GM21390 (cell line): Measurements from ENCODE around the gene NUMA1.

ENCODE experiments used
- ATAC-seq: cut with Tn5 transposase; IDR thresholded peaks from one replicate; pipeline ENCODE4 v1.9.1; 2021; ENCODE audit not compliant: unreplicated experiment

The NUMA1 gene

GRCh38 chr11:72102162-72102561 is 21.8 kb upstream of the NUMA1 start:
- no peak for ATAC-seq

- ATAC-seq: no peak
Observed at GRCh38 chr11:72100462-72100861, 20.1 kb upstream of the NUMA1 start.

- no peak for ATAC-seq
Observed at GRCh38 chr11:72100009-72100408, 19.7 kb upstream of the NUMA1 start.

GRCh38 chr11:72098741-72099140 is 18.4 kb upstream of the NUMA1 start:
- no peak for ATAC-seq

- ATAC-seq: no peak
Observed at GRCh38 chr11:72091292-72091691, 10.9 kb upstream of the NUMA1 start.

- no peak for ATAC-seq
Observed at GRCh38 chr11:72088076-72088808, 7.9 kb upstream of the NUMA1 start.

GRCh38 chr11:72085621-72086351 is 5.4 kb upstream of the NUMA1 start:
- no peak for ATAC-seq

GRCh38 chr11:72084965-72085364 is 4.6 kb upstream of the NUMA1 start:
- ATAC-seq: no peak

GRCh38 chr11:72084076-72084475 is 3.7 kb upstream of the NUMA1 start:
- no peak for ATAC-seq

- no peak for ATAC-seq
Observed at GRCh38 chr11:72083414-72083813, 3.1 kb upstream of the NUMA1 start.

- ATAC-seq: no peak
Observed at GRCh38 chr11:72081821-72082453, 1.6 kb upstream of the NUMA1 start.

GRCh38 chr11:72081184-72081644 is 872 bp upstream of the NUMA1 start:
- no peak for ATAC-seq

GRCh38 chr11:72079819-72080325 is 470 bp downstream of the NUMA1 start:
- no peak for ATAC-seq

- ATAC-seq: no peak
Observed at GRCh38 chr11:72078477-72078876, 1.9 kb downstream of the NUMA1 start.

- no peak for ATAC-seq
Observed at GRCh38 chr11:72075756-72076155, 4.6 kb downstream of the NUMA1 start.

- ATAC-seq: no peak
Observed at GRCh38 chr11:72075109-72075508, 5.2 kb downstream of the NUMA1 start.

GRCh38 chr11:72072348-72072747 is 8.0 kb downstream of the NUMA1 start:
- no peak for ATAC-seq

- no peak for ATAC-seq
Observed at GRCh38 chr11:72070491-72070890, 9.9 kb downstream of the NUMA1 start.

GRCh38 chr11:72069787-72070251 is 10.5 kb downstream of the NUMA1 start:
- ATAC-seq: no peak

- no peak for ATAC-seq
Observed at GRCh38 chr11:72069200-72069599, 11.1 kb downstream of the NUMA1 start.

GRCh38 chr11:72067676-72068075 is 12.7 kb downstream of the NUMA1 start:
- ATAC-seq: no peak

- ATAC-seq: no peak
Observed at GRCh38 chr11:72067266-72067665, 13.1 kb downstream of the NUMA1 start.
